HL-60/S4 (cell line): ENCODE measurements around the gene A4GALT.
"Not testable (repeated sequence)": the region's sequence is repeated elsewhere in the genome, so short reads cannot be mapped to it uniquely, and the experiment has no call there.

ENCODE experiments used
- in situ Hi-C: fragments of 300-500 bp; cut with MboI; formaldehyde crosslinking; loops from 2 replicates; pipeline ENCODE4 v1.14.3; 2022; ENCODE audit warnings: low sequenced_read_pairs

Gene A4GALT

GRCh38 chr22:42684462-42685195, 36.0 kb downstream of the A4GALT start:
- in situ Hi-C loops, result no loop called here

DNA sequence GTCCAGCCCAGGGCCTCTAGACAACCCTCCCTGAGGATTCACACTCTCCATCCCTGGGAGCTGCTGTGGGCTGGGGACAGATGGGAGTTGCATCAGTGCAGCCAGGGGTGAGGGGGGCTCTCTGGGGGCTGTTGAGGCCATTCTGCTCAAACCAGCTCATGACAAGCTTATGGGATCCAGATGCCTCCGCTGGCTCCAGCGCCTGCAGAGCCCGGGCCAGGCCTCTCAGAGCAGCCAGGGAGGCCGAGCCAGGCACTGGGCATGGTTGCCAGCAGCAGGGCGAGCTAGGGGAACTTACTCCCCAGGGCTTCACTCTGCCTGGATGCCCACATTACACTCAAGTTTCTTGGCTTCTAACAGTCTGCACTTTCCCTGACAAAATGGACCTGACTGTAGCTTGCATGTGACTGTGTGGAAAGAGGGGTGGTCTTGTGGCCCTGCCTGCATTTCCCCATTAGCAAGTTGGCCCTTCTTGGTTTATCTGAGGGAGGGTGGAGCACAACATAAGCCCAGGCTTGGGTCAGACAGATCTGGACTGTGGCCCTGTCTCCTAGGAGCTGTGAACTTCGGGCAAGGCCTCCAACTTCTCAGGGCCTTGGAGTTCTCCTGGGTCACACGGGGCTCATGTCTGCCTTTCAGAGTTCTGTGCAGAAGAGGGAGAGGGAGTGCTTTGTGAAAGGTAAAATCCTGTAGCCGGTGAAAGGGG, 36.9 kb downstream of the A4GALT start:
- in situ Hi-C loops, result no loop called here

DNA sequence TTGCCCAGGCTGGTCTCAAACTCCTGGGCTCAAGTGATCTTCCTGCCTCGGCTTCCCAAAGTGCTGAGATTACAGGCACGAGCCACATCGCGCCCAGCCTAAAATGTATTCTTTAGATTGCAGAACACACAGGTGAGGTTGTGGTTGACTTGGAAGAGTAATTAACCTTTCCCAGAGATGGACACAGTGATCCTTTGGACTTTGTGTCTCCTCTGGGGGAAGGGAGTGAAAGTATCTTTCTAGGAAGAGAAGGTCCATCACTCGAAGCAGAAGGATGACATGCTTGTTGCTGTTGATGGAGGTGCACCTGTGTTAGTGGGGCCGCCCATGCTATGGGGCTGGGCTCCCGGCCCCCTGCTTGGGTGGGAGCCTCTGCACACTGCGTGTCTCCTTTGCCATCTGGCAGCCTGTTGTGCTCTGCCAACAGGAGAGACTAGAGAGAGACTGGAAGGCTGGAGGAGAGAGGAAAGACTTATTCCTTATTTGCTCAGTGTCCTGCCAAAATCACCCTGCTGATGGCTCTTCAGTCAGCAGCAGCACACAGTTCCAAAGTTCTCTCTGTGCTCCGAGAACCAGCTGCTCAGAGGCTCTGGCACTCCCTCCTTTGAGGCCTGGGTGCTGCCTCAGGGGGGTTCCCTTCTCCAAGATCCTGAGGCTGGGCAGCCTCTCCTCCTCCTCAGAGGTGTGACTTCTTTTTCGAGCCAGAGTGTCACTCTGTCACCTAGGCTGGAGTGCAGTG, 38.4 kb downstream of the A4GALT start:
- in situ Hi-C loops, result no loop called here

DNA sequence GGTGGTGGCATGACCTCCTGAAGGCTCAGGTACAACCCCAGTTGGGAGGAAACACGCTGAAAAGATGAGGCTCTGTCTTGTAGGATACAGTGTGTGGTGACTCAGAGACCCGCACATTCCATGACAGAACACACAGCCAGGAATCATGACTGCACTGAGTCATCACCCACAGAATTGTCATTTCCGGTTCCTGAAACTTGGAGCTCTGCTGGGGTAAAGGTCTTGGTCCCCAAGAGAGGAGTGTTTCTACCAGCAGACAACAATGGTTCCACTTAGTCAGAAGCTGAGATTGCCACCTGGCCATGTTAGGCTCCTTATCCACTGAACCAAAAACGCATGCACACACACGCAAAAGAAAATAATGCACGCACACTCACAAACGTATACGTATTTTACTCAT, 40.0 kb downstream of the A4GALT start:
- in situ Hi-C loops, result no loop called here

DNA sequence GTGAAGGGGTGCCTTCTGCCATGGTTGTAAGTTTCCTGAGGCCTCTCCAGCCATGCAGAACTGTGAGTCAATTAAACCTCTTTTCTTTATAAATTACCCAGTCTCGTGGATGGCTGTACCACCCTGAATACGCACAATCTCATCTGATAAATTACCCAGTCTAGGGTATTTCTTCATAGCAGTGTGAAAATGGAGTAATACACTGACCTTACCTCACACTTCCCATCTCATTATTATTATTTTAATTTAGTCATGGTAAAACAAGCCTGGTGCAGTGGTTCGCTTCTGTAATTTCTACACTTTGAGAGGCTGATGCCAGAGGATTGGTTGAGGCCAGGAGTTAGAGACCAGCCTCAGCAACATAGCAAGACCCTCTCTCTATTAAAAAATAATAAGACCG, 41.0 kb downstream of the A4GALT start:
- in situ Hi-C loops, result no loop called here

DNA sequence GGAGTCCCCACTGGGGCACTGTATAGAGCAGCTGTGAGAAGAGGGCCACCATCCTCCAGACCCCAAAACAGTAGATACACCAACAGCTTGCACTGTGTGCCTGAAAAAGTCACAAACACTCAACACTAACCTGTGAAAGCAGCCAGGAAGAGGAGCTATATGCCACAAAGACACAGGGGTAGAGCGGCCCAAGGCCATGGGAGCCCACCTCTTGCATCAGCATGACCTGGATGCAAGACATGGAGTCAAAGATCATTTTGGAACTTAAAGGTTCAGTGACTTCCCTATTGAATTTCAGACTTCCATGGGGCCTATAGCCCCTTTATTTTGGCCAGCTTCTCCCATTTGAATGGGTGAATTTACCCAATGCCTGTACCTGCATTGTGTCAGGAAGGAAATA, 41.8 kb downstream of the A4GALT start:
- in situ Hi-C loops, result no loop called here

DNA sequence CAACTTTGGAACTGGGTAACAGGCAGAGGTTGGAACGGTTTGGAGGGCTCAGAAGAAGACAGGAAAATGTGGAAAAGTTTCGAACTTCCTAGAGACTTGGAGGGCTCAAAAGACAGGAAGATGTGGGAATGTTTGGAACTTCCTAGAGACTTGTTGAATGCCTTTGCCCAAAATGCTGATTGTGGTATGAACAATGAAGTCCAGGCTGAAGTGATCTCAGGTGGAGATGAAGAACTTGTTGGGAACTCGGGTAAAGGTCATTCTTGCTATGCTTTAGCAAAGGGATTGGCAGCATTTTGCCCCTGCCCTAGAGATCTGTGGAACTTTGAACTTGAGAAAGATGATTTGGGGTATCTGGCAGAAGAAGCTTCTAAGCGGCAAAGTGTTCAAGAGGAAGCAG, 42.7 kb downstream of the A4GALT start:
- in situ Hi-C loops, result not testable (repeated sequence)

- in situ Hi-C loops, result no loop called here
These were observed 44.5 kb downstream of the A4GALT start for GRCh38 chr22:42676059-42676607.

DNA sequence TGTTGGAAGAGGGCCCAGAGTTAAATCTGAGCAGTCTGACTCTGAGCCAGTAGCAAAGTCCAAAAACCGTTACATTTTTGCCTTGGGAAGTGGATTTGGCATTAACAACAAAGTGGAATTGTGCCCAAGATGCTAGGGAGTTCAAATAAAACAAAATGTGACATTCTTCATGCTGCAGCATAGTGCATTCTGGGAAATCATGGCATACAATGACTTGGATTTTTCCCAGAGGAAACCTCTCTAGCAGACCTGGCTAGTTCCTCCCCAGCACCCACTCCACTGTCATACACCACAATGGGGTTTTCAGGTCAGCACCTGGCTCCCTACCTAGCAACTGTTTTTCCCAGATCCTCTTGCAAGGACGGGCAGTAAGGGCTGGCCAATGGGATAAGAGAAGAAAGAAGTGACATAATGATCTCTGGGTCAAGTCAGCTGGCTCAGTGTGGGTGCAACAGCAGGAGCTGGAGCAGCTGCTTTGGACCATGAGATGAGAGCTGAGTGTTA, 46.7 kb downstream of the A4GALT start:
- in situ Hi-C loops, result no loop called here

DNA sequence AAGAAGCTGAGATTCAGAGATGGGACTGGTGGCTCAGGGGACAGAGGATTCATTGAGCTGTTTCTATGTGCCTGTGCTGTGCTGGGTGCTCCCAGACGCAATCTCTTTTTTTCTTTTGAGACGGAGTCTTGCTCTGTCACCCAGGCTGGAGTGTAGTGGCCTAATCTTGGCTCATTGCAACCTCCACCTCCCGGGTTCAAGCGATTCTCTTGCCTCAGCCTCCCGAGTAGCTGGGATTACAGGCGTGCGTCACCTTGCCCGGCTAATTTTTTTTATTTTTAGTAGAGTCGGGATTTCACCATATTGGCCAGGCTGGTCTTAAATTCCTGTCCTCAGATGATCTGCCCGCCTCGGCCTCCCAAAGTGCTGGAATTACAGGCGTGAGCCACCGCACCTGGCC, 47.6 kb downstream of the A4GALT start:
- in situ Hi-C loops, result not testable (repeated sequence)

GRCh38 chr22:42670921-42671709, 49.6 kb downstream of the A4GALT start:
- in situ Hi-C loops, result no loop called here

DNA sequence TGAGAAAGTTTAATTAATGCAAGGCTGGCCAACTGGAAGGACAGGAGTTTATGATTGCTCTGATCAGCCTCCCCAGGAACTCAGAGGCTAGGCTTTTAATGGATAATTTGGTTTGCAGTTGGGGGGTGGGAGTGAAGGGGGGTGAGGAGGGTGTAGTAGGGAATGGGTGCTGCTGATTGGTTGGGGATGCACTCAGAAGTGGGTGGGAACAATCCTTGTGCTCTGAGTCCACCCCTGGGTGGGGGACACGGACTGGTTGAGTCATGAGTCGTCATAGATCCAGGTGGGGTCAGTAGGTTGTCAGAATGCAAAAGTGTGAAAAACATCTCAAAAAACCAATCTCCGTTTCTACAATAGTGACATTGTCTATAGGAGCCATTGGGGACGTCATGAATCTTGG, 50.6 kb downstream of the A4GALT start:
- in situ Hi-C loops, result no loop called here

- in situ Hi-C loops, result not testable (repeated sequence)
These were observed 54.3 kb downstream of the A4GALT start for GRCh38 chr22:42666393-42666792.

- in situ Hi-C loops, result no loop called here
These were observed 55.5 kb downstream of the A4GALT start for GRCh38 chr22:42664976-42665831.

GRCh38 chr22:42661985-42662831, 58.5 kb downstream of the A4GALT start:
- in situ Hi-C loops, result no loop called here

DNA sequence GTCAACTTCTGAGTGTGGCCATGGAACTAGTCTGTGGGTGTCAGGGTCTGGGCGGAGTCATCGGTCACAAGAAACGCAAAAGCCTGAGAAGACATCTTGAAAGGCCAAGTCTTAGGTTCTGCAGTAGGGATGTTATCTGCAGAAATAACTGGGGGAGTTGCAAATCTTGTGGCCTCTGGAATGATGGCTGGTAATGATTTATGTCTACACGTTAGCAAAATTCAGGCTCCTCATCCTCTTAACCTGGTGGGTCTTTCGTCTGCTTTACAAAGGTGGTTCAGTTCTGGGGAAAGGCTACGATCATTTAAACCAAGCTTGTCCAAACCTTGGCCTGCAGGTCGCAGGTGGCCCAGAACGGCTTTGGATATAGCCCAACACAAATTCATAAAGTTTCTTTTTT, 64.1 kb downstream of the A4GALT start:
- in situ Hi-C loops, result no loop called here

- in situ Hi-C loops, result no loop called here
These were observed 65.0 kb downstream of the A4GALT start for GRCh38 chr22:42655693-42656092.

DNA sequence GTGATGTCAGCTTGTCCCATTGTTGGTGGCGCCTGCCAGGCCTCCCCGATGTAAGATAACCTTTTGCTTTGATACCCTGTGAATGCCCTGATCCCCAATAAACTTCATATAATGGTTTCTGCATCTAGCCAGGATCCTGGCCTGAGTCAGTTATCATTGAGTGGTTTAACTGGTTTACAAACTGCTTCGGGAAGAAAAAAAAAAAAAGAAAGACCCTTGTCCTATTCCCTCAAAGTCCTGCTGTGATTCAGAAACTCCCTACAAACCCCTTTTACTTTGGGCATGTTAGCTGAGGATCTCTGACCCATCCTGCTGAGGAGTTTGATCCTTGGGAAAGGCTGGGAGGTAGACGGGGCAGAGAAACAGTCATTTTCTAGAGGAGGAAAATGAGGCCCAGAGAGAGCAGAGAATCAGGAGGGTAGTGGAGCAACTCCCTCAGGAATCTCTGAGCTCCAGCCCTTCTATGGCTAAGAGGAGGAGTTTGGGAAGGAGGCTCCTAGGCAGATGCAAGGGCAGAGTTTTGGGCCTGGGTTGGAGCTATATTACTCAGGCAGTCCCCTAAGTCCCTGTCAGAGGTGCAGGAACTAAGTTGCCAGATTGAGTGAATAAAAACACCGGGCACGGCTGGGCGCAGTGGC, 66.1 kb downstream of the A4GALT start:
- in situ Hi-C loops, result no loop called here
